HCT116 (cell line): ENCODE results near the gene RNF39. TPM values are rescaled to one million over a fixed set of nuclear protein-coding genes. Genes with fewer than 3 reads are reported as not detected.

Source experiments
- ATAC-seq: fragments of 200-7000 bp; cut with Tn5 transposase; 2 replicates; pipeline ENCODE4 v1.9.1; 2020; ENCODE audit warnings: mild to moderate bottlenecking, moderate library complexity
- BruUV-seq: library from RNA; stranded (reverse); fragments of 400-500 nt; replicated peaks from 2 replicates; lab custom pipeline; 2021; lab: Mats Ljungman, UMichigan
- CTCF ChIA-PET: fragments of 300-600 bp; sonication (Branson Sonifier 250); formaldehyde crosslinking; loops from one replicate; lab custom pipeline; 2021; ENCODE audit warnings: antibody characterized with exemption; lab: Charles Lee
- POLR2A ChIA-PET: fragments of 300-600, 350-600 bp; sonication (Branson Sonifier 250); formaldehyde crosslinking; loops from one replicate; lab custom pipeline; 2021; ENCODE audit warnings: antibody characterized with exemption; lab: Charles Lee
- RAD21 ChIA-PET, 2 experiments: fragments of 300-600 bp; sonication (Branson Sonifier 250); formaldehyde crosslinking; loops; one replicate each; lab custom pipeline; 2023; ENCODE audit warnings: low total read pairs in 2 of 2; ENCODE audit not compliant: uncharacterized antibody in 2 of 2, unreplicated experiment in 2 of 2, low non-redundant PET in 1 of 2; lab: Charles Lee
- DNase-seq: peaks from one replicate; pipeline ENCODE4 v3.0.0-alpha.2; 2010; ENCODE audit warnings: low read depth, low spot score
- H2AFZ ChIP-seq: fragments of 200-600 bp; shearing (Covaris generic), sonication (generic); 2 replicates; pipeline ENCODE4 v1.6.1; 2017; ENCODE audit warnings: low read depth, mixed run types, mixed read lengths, antibody characterized with exemption, low read length; ENCODE audit not compliant: poor library complexity, severe bottlenecking
- H3K27ac ChIP-seq: 2 replicates; pipeline ENCODE4 v1.5.1; 2012; ENCODE audit warnings: low read depth, low read length
- H3K27me3 ChIP-seq: fragments of 200-600 bp; sonication (generic); 2 replicates; pipeline ENCODE4 v1.6.1; 2016; ENCODE audit warnings: mixed run types, low read length, mixed read lengths; ENCODE audit not compliant: insufficient read depth
- H3K36me3 ChIP-seq, 2 experiments: fragments of 200-500 bp in 1 of 2; fragments of 200-600 bp in 1 of 2; sonication (Bioruptor generic) in 1 of 2; sonication (generic) in 1 of 2; 2 replicates each; pipeline versions ENCODE4 v1.5.1 to v1.6.1; 2014 to 2016; ENCODE audit warnings: low read length in 2 of 2, inconsistent platforms in 1 of 2, mixed read lengths in 1 of 2, mixed run types in 1 of 2; ENCODE audit not compliant: insufficient read depth in 2 of 2, control insufficient read depth in 1 of 2
- H3K4me1 ChIP-seq, 2 experiments: fragments of 200-600 bp in 1 of 2; sonication (generic) in 1 of 2; 2 replicates each; pipeline versions ENCODE4 v1.5.1 to v1.6.1; 2012 to 2017; ENCODE audit warnings: low read length in 2 of 2, inconsistent platforms in 1 of 2, mild to moderate bottlenecking in 1 of 2, mixed read lengths in 1 of 2, mixed run types in 1 of 2, moderate library complexity in 1 of 2; ENCODE audit not compliant: insufficient read depth in 2 of 2, control insufficient read depth in 1 of 2
- H3K4me2 ChIP-seq: fragments of 200-600 bp; sonication (generic); 2 replicates; pipeline ENCODE4 v1.6.1; 2017; ENCODE audit warnings: mixed run types, low read length, mixed read lengths
- H3K4me3 ChIP-seq, 2 experiments: fragments of 200-600 bp in 1 of 2; sonication (generic) in 1 of 2; replicated peaks in 1 of 2; 2 replicates each; pipeline ENCODE4 v1.5.1; 2011 to 2016; ENCODE audit warnings: low read length in 2 of 2, control low read depth in 1 of 2, low read depth in 1 of 2, mild to moderate bottlenecking in 1 of 2, mixed read lengths in 1 of 2, mixed run types in 1 of 2
- H3K79me2 ChIP-seq: fragments of 200-600 bp; sonication (generic); 2 replicates; pipeline ENCODE4 v1.6.1; 2017; ENCODE audit warnings: mild to moderate bottlenecking, mixed run types, low read length, moderate library complexity, mixed read lengths; ENCODE audit not compliant: insufficient read depth
- H3K9ac ChIP-seq: fragments of 200-600 bp; sonication (generic); 2 replicates; pipeline ENCODE4 v1.6.1; 2016; ENCODE audit warnings: low read length, mixed read lengths
- H3K9me2 ChIP-seq: fragments of 200-600 bp; sonication (generic), shearing (Covaris generic); 2 replicates; pipeline ENCODE4 v1.6.1; 2017; ENCODE audit warnings: mixed run types, mild to moderate bottlenecking, moderate library complexity; ENCODE audit not compliant: insufficient read depth
- H3K9me3 ChIP-seq, 2 experiments: fragments of 200-500 bp in 1 of 2; fragments of 200-600 bp in 1 of 2; sonication (Bioruptor generic) in 1 of 2; sonication (generic) in 1 of 2; 2 replicates each; pipeline ENCODE4 v1.6.1; 2014 to 2017; ENCODE audit warnings: low read length in 2 of 2, mixed read lengths in 2 of 2, inconsistent platforms in 1 of 2, low read depth in 1 of 2, mild to moderate bottlenecking in 1 of 2, mixed run types in 1 of 2, moderate library complexity in 1 of 2; ENCODE audit not compliant: control insufficient read depth in 1 of 2, insufficient read depth in 1 of 2
- H4K20me1 ChIP-seq: fragments of 200-600 bp; sonication (generic), shearing (Covaris generic); 2 replicates; pipeline ENCODE4 v1.6.1; 2017; ENCODE audit warnings: mixed run types, mild to moderate bottlenecking, moderate library complexity; ENCODE audit not compliant: insufficient read depth
- CBX3 ChIP-seq: IDR thresholded peaks from 2 replicates; pipeline ENCODE4 v1.6.1; 2012; ENCODE audit warnings: low read depth
- CEBPB ChIP-seq: IDR thresholded peaks from 2 replicates; pipeline ENCODE4 v1.6.1; 2012; ENCODE audit warnings: low read depth
- ELF1 ChIP-seq: IDR thresholded peaks from 2 replicates; pipeline ENCODE4 v1.6.1; 2012; ENCODE audit warnings: low read depth, borderline replicate concordance
- EZH2 ChIP-seq: fragments of 200-600 bp; sonication (generic); IDR thresholded peaks from 2 replicates; pipeline ENCODE4 v1.6.1; 2017; ENCODE audit warnings: antibody characterized with exemption, mixed run types
- FOSL1 ChIP-seq: IDR thresholded peaks from 2 replicates; pipeline ENCODE4 v1.6.1; 2012; ENCODE audit warnings: low read depth
- POLR2AphosphoS5 ChIP-seq: IDR thresholded peaks from 2 replicates; pipeline ENCODE4 v1.6.1; 2011; ENCODE audit warnings: mild to moderate bottlenecking, low read depth, low read length, moderate library complexity
- RAD21 ChIP-seq: IDR thresholded peaks from 2 replicates; pipeline ENCODE4 v1.6.1; 2012; ENCODE audit warnings: low read depth, mild to moderate bottlenecking
- SRF ChIP-seq: IDR thresholded peaks from 2 replicates; pipeline ENCODE4 v1.6.1; 2012; ENCODE audit warnings: low read depth
- TCF7L2 ChIP-seq: IDR thresholded peaks from 2 replicates; pipeline ENCODE4 v1.7.0; 2011; ENCODE audit warnings: borderline replicate concordance, inconsistent platforms; ENCODE audit not compliant: insufficient read depth, insufficient read length; ENCODE audit errors: extremely low read depth
- ZNF274 ChIP-seq: fragments of 200-500 bp; sonication (Bioruptor generic); IDR thresholded peaks from 2 replicates; pipeline ENCODE4 v1.6.1; 2014; ENCODE audit warnings: mild to moderate bottlenecking, low read depth, low read length, inconsistent platforms
- intact Hi-C: fragments of 100-400 bp; cut with micrococcal nuclease; formaldehyde crosslinking; loops from 2 replicates; pipeline ENCODE4 v1.10.0; 2022
- total RNA-seq: library from RNA; stranded (reverse); gene quantifications from one replicate; pipeline ENCODE4 v1.2.1, GENCODE V29; 2021; ENCODE audit not compliant: unreplicated experiment
- TF ChIP-seq, protein P1 (sequence below), 3 experiments: fragments of 200-600 bp in 1 of 3; sonication (generic) in 1 of 3; IDR thresholded peaks in 2 of 3; conservative IDR thresholded peaks in 1 of 3; 2 replicates each; pipeline ENCODE4 v1.5.1; 2012 to 2017; ENCODE audit warnings: low read depth in 2 of 3, low read length in 2 of 3, antibody characterized with exemption in 1 of 3, borderline replicate concordance in 1 of 3, control low read depth in 1 of 3, mild to moderate bottlenecking in 1 of 3, mixed read lengths in 1 of 3, mixed run types in 1 of 3, moderate library complexity in 1 of 3; ENCODE audit not compliant: insufficient read depth in 1 of 3
- TF ChIP-seq, protein P2 (sequence below): IDR thresholded peaks from 2 replicates; pipeline ENCODE4 v1.6.1; 2011; ENCODE audit warnings: mild to moderate bottlenecking, low read length, moderate library complexity; ENCODE audit not compliant: insufficient replicate concordance; ENCODE audit errors: extremely low read depth
- TF ChIP-seq, protein P3 (sequence below): IDR thresholded peaks from 2 replicates; pipeline ENCODE4 v1.6.1; 2012

RNF39 gene
- total RNA-seq, 1 experiment from 2014 or later, result 0.22 TPM

DNA sequence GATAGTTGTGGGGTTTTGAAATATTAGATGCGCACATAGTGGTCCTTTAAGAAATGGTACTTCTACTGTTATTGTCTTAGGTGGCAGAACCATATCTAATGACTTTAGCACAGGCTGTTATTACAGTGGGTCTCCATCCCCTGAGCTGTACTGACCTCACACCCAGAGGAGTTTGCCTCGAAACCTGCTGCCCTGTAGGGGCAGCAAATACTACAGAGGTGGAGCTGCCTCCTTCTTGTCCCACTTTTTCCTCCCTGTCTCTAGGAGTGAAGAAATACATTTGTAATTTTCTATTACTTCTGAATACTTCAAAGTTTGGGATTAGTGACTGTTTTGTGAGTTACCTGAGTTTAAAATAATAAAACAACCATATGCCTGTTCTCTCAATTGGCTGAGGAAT, 29.1 kb upstream of the RNF39 start:
- no peaks in the 10 kb centered on the region for H3K27me3 ChIP-seq
- no peak overlapping the region for H3K27ac ChIP-seq
- H3K9ac ChIP-seq, result no peak overlapping the region
- no peak overlapping the region for H3K4me2 ChIP-seq
- ChIA-PET POLR2A (no interaction called here), CTCF (interaction anchor here (1.0 to 6.4 kb wide), 4 partner anchors 20 to 295 kb away, joined by 3 to 105 read pairs (median 6); no protein-coding TSS in a partner anchor), RAD21 (no interaction called here)
- H3K9me2 ChIP-seq, result no peaks in the 10 kb centered on the region
- TF ChIP-seq, protein P1, sequence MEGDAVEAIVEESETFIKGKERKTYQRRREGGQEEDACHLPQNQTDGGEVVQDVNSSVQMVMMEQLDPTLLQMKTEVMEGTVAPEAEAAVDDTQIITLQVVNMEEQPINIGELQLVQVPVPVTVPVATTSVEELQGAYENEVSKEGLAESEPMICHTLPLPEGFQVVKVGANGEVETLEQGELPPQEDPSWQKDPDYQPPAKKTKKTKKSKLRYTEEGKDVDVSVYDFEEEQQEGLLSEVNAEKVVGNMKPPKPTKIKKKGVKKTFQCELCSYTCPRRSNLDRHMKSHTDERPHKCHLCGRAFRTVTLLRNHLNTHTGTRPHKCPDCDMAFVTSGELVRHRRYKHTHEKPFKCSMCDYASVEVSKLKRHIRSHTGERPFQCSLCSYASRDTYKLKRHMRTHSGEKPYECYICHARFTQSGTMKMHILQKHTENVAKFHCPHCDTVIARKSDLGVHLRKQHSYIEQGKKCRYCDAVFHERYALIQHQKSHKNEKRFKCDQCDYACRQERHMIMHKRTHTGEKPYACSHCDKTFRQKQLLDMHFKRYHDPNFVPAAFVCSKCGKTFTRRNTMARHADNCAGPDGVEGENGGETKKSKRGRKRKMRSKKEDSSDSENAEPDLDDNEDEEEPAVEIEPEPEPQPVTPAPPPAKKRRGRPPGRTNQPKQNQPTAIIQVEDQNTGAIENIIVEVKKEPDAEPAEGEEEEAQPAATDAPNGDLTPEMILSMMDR (IDR thresholded peaks at IDR 0.05 in 2 of 3, conservative IDR thresholded peaks at IDR 0.05 in 1 of 3; ENCODE audit: borderline replicate concordance in 1 of 3, insufficient read depth in 1 of 3, low read depth in 2 of 3, low read length in 2 of 3), result peak in 2 of 3 experiments; percentile 14 to 26; a peak in 2 of 6 replicates
- TF ChIP-seq RAD21 (0 out of 2 replicates have a peak, but pooled peaks have one; percentile 8), ZNF274 (no peak)
- no peaks in the 10 kb centered on the region for H3K79me2 ChIP-seq
- DNase-seq, result no peak
- no peaks in the 10 kb centered on the region for H4K20me1 ChIP-seq
- H3K36me3 ChIP-seq, result no peaks in the 10 kb centered on the region
- ATAC-seq, result no peak
- H3K9me3 ChIP-seq, result no peaks in the 10 kb centered on the region
- BruUV-seq, result no TSS peak
- H3K4me1 ChIP-seq, result peaks cover 17 to 35% of the 10 kb centered on the region in 2 experiments
- no peak overlapping the region for H2AFZ ChIP-seq
- H3K4me3 ChIP-seq, result no peak overlapping the region
- intact Hi-C loops, result no loop called here

DNA sequence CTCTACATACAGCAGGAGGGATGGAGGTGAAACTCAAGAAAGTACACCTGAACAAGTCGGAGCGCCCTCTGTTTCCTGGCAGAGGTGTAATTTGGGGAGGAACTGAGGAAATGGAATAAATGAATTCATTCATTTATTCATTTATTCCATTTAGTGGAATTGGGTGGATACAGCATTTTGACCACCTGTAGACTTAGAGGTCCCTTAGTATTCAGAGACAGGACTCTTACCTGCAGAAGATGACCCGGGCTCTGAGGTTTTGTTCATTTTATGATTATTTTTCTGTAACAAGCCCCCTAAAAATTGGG, 28.3 kb upstream of the RNF39 start:
- no peak overlapping the region for H3K4me2 ChIP-seq
- intact Hi-C loops, result loop anchor here (1.0 to 2.0 kb wide), 4 partner anchors 27 to 222 kb away; partner anchors contain the start of genes TRIM15 and TRIM39
- H3K27ac ChIP-seq, result no peak overlapping the region
- ATAC-seq, result no peak
- H3K9me2 ChIP-seq, result no peaks in the 10 kb centered on the region
- no peaks in the 10 kb centered on the region for H3K9me3 ChIP-seq
- no TSS peak for BruUV-seq
- no peaks in the 10 kb centered on the region for H3K79me2 ChIP-seq
- CTCF ChIA-PET, result interaction anchor here (0.7 to 6.4 kb wide), 12 partner anchors 10 to 296 kb away, joined by 3 to 105 read pairs (median 4); no protein-coding TSS in a partner anchor
- peaks cover 17 to 38% of the 10 kb centered on the region in 2 experiments for H3K4me1 ChIP-seq
- DNase-seq, result no peak
- RAD21 ChIA-PET, result interaction anchor here (1.1 to 1.4 kb wide), 3 partner anchors 12 to 28 kb away, joined by 3 to 6 read pairs (median 4); no protein-coding TSS in a partner anchor
- no peaks in the 10 kb centered on the region for H4K20me1 ChIP-seq
- no peak overlapping the region for H3K4me3 ChIP-seq
- H3K36me3 ChIP-seq, result no peaks in the 10 kb centered on the region
- no peak overlapping the region for H3K9ac ChIP-seq
- POLR2A ChIA-PET, result interaction anchor here (1.3 to 1.4 kb wide), 2 partner anchors 26 to 115 kb away, joined by 4 to 7 read pairs; no protein-coding TSS in a partner anchor
- H3K27me3 ChIP-seq, result no peaks in the 10 kb centered on the region
- H2AFZ ChIP-seq, result no peak overlapping the region
- TF ChIP-seq, protein P2, sequence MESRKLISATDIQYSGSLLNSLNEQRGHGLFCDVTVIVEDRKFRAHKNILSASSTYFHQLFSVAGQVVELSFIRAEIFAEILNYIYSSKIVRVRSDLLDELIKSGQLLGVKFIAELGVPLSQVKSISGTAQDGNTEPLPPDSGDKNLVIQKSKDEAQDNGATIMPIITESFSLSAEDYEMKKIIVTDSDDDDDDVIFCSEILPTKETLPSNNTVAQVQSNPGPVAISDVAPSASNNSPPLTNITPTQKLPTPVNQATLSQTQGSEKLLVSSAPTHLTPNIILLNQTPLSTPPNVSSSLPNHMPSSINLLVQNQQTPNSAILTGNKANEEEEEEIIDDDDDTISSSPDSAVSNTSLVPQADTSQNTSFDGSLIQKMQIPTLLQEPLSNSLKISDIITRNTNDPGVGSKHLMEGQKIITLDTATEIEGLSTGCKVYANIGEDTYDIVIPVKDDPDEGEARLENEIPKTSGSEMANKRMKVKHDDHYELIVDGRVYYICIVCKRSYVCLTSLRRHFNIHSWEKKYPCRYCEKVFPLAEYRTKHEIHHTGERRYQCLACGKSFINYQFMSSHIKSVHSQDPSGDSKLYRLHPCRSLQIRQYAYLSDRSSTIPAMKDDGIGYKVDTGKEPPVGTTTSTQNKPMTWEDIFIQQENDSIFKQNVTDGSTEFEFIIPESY, result no peak
- TF ChIP-seq POLR2AphosphoS5, result no peak
- no peak for TF ChIP-seq EZH2
- TF ChIP-seq, protein P3, sequence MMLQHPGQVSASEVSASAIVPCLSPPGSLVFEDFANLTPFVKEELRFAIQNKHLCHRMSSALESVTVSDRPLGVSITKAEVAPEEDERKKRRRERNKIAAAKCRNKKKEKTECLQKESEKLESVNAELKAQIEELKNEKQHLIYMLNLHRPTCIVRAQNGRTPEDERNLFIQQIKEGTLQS, result no peak
- TF ChIP-seq TCF7L2, result no peak
- no peak for TF ChIP-seq FOSL1
- no peak for TF ChIP-seq ELF1
- TF ChIP-seq SRF, result no peak
- no peak for TF ChIP-seq CBX3
- TF ChIP-seq CEBPB, result no peak
